HepG2 (cell line): ENCODE measurements around the gene MFSD12. TPM values are rescaled to one million over a fixed set of nuclear protein-coding genes. Genes with fewer than 3 reads are reported as not detected.

Experiments
- BORCS8-MEF2B ChIP-seq: sonication (generic); formaldehyde crosslinking; IDR thresholded peaks from 2 replicates; pipeline ENCODE4 v1.8.0; 2022; ENCODE audit warnings: mild to moderate bottlenecking, missing genetic modification reagents
- BRCA1 ChIP-seq: sonication (generic); formaldehyde crosslinking; IDR thresholded peaks from 2 replicates; pipeline ENCODE4 v1.4.0; 2020; ENCODE audit warnings: missing genetic modification reagents
- FIP1L1 ChIP-seq: fragments of 200-400 bp; formaldehyde crosslinking; IDR thresholded peaks from 2 replicates; pipeline ENCODE4 v1.6.1; 2018; ENCODE audit warnings: low read depth, mild to moderate bottlenecking, low read length, moderate library complexity, borderline replicate concordance; ENCODE audit not compliant: insufficient read depth
- HOXA5 ChIP-seq: sonication (generic); formaldehyde crosslinking; IDR thresholded peaks from 2 replicates; pipeline ENCODE4 v1.4.0; 2020; ENCODE audit warnings: missing genetic modification reagents
- IKZF1 ChIP-seq: fragments of 450-650 bp; IDR thresholded peaks from 2 replicates; pipeline ENCODE4 v1.7.1; 2016
- MAFF ChIP-seq: IDR thresholded peaks from 2 replicates; pipeline ENCODE4 v1.6.1; 2011; ENCODE audit warnings: low read depth, low read length, improper control_type of control experiment
- SNRNP70 ChIP-seq: fragments of 200-400 bp; formaldehyde crosslinking; IDR thresholded peaks from 2 replicates; pipeline ENCODE4 v1.6.1; 2017; ENCODE audit warnings: mild to moderate bottlenecking, low read depth, low read length, moderate library complexity
- TARDBP ChIP-seq: sonication (generic); formaldehyde crosslinking; IDR thresholded peaks from 2 replicates; pipeline ENCODE4 v1.8.0; 2022; ENCODE audit warnings: mild to moderate bottlenecking, missing genetic modification reagents
- ZBTB1 ChIP-seq: sonication (generic); formaldehyde crosslinking; IDR thresholded peaks from 2 replicates; pipeline ENCODE4 v1.4.0; 2020; ENCODE audit warnings: missing genetic modification reagents, borderline replicate concordance
- ZNF563 ChIP-seq: sonication (generic); formaldehyde crosslinking; IDR thresholded peaks from 2 replicates; pipeline ENCODE4 v1.8.0; 2022; ENCODE audit warnings: mild to moderate bottlenecking, moderate library complexity, missing genetic modification reagents
- ZNF766 ChIP-seq: sonication (generic); formaldehyde crosslinking; IDR thresholded peaks from 2 replicates; pipeline ENCODE4 v1.5.0; 2020; ENCODE audit warnings: missing genetic modification reagents, borderline replicate concordance
- ZNF775 ChIP-seq: sonication (generic); formaldehyde crosslinking; IDR thresholded peaks from 2 replicates; pipeline ENCODE4 v1.4.0; 2020; ENCODE audit warnings: missing genetic modification reagents, mild to moderate bottlenecking, moderate library complexity, borderline replicate concordance
- ZNF850 ChIP-seq: sonication (generic); formaldehyde crosslinking; conservative IDR thresholded peaks from 2 replicates; pipeline ENCODE4 v1.9.0; 2021; ENCODE audit warnings: mild to moderate bottlenecking, missing genetic modification reagents
- polyA plus RNA-seq, 8 experiments: library from polyadenylated mRNA; depleted of rRNA in 3 of 8; stranded (reverse) in 7 of 8; unstranded in 1 of 8; fragments of >200 nt; fragmentation: Illumina TruSeq in 4 of 8; extraction: Trizol in 4 of 8; gene quantifications; 2 replicates each; pipeline versions ENCODE4 v1.2.1 to v1.2.3, GENCODE V29; 2011 to 2016; ENCODE audit warnings: low read depth in 4 of 8, missing spikeins in 1 of 8, mixed read lengths in 1 of 8; ENCODE audit not compliant: insufficient read depth in 1 of 8
- total RNA-seq, 5 experiments: library from RNA; depleted of rRNA; stranded (reverse); fragments of >200 nt; fragmentation: Illumina TruSeq; extraction: Trizol; gene quantifications; 2 replicates each; pipeline ENCODE4 v1.2.3, GENCODE V29; 2016; ENCODE audit warnings: low read depth in 1 of 5
- TF ChIP-seq, protein P1 (sequence below): sonication (generic); formaldehyde crosslinking; IDR thresholded peaks from 2 replicates; pipeline ENCODE4 v1.8.0; 2022; ENCODE audit warnings: missing genetic modification reagents, mild to moderate bottlenecking, borderline replicate concordance
- TF ChIP-seq, protein P2 (sequence below): sonication (generic); formaldehyde crosslinking; IDR thresholded peaks from 2 replicates; pipeline ENCODE4 v1.4.0; 2020; ENCODE audit warnings: missing genetic modification reagents, mild to moderate bottlenecking, borderline replicate concordance
- TF ChIP-seq, protein P3 (sequence below): sonication (generic); formaldehyde crosslinking; IDR thresholded peaks from 2 replicates; pipeline ENCODE4 v1.5.1; 2020; ENCODE audit warnings: missing genetic modification reagents, mild to moderate bottlenecking, borderline replicate concordance
- TF ChIP-seq, protein P4 (sequence below): sonication (generic); formaldehyde crosslinking; IDR thresholded peaks from 2 replicates; pipeline ENCODE4 v1.8.0; 2022; ENCODE audit warnings: low read depth, missing genetic modification reagents
- TF ChIP-seq, protein P5 (sequence below): sonication (generic); formaldehyde crosslinking; IDR thresholded peaks from 2 replicates; pipeline ENCODE4 v1.8.0; 2022; ENCODE audit warnings: mild to moderate bottlenecking, missing genetic modification reagents, borderline replicate concordance
- TF ChIP-seq, protein P6 (sequence below): sonication (generic); formaldehyde crosslinking; IDR thresholded peaks from 2 replicates; pipeline ENCODE4 v1.4.0; 2020; ENCODE audit warnings: mild to moderate bottlenecking, missing genetic modification reagents

Gene MFSD12
- total and polyA plus RNA-seq, 2 of the 13 experiments (the other 11 are each of a cell fraction or from before 2014, with no cell fraction given): 27.2 to 29.1 TPM

DNA sequence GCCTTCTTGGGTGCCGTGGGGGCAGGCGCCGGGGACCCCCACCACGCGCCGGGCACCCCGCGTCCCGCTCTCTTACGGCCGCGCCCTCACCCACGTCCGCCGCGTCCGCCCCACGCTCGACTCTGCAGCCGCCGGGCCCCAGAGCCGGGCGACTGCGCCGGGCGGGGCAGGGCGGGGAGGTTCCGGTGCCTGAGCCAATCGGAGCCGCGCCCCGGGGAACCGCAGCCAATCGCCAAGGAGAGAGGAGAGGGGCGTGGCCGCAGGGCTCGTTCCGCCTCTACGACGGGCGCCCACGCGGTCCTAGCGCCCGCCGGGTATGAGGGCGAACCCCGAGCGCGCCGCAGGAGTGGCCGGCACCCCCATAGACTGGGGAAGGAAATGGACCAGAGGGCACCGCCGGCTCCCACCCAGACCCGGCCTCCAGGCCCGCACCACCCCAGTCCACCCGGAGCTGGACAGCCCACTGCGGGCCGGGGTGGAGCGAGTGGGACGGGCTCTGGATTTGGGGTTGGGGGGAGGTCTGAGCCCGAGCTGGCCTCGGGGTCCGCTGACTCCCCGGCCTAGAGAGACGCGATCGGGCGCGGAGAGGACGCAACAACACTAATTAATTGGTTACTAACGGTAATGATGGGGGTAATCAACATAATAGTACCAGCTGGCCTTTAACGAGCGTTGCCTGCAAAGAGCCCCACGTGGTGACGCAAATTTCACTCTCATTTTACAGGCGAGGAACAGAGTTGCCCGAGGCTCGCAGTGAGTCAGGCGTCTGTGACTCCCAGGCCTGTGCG is at the start of gene MFSD12 (continued):
- TF ChIP-seq, protein P1, sequence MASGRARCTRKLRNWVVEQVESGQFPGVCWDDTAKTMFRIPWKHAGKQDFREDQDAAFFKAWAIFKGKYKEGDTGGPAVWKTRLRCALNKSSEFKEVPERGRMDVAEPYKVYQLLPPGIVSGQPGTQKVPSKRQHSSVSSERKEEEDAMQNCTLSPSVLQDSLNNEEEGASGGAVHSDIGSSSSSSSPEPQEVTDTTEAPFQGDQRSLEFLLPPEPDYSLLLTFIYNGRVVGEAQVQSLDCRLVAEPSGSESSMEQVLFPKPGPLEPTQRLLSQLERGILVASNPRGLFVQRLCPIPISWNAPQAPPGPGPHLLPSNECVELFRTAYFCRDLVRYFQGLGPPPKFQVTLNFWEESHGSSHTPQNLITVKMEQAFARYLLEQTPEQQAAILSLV (CRISPR knock-in tag): no peak; the same call in 1 of the 2 replicates
- no peak for TF ChIP-seq FIP1L1
- no peak; the same call in 1 of the 2 replicates for TF ChIP-seq BORCS8-MEF2B
- TF ChIP-seq ZNF775 (CRISPR knock-in tag): no peak
- no peak for TF ChIP-seq ZBTB1
- no peak for TF ChIP-seq SNRNP70
- no peak for TF ChIP-seq ZNF850 (CRISPR knock-in tag)
- TF ChIP-seq, protein P2, sequence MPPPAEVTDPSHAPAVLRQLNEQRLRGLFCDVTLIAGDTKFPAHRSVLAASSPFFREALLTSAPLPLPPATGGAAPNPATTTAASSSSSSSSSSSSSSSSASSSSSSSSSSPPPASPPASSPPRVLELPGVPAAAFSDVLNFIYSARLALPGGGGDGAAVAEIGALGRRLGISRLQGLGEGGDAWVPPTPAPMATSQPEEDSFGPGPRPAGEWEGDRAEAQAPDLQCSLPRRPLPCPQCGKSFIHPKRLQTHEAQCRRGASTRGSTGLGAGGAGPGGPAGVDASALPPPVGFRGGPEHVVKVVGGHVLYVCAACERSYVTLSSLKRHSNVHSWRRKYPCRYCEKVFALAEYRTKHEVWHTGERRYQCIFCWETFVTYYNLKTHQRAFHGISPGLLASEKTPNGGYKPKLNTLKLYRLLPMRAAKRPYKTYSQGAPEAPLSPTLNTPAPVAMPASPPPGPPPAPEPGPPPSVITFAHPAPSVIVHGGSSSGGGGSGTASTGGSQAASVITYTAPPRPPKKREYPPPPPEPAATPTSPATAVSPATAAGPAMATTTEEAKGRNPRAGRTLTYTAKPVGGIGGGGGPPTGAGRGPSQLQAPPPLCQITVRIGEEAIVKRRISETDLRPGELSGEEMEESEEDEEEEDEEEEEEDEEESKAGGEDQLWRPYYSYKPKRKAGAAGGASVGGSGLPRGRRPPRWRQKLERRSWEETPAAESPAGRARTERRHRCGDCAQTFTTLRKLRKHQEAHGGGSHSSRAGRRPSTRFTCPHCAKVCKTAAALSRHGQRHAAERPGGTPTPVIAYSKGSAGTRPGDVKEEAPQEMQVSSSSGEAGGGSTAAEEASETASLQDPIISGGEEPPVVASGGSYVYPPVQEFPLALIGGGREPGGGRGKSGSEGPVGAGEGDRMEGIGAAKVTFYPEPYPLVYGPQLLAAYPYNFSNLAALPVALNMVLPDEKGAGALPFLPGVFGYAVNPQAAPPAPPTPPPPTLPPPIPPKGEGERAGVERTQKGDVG (CRISPR knock-in tag): no peak; the same call in 1 of the 2 replicates
- TF ChIP-seq IKZF1: no peak
- no peak for TF ChIP-seq BRCA1 (CRISPR knock-in tag)
- TF ChIP-seq ZNF563 (CRISPR knock-in tag): peak; percentile 67; the same call in 1 of the 2 replicates
- TF ChIP-seq TARDBP (CRISPR knock-in tag): peak; percentile 71
- no peak for TF ChIP-seq MAFF
- no peak; the same call in 1 of the 2 replicates for TF ChIP-seq ZNF766 (CRISPR knock-in tag)
- TF ChIP-seq, protein P3, sequence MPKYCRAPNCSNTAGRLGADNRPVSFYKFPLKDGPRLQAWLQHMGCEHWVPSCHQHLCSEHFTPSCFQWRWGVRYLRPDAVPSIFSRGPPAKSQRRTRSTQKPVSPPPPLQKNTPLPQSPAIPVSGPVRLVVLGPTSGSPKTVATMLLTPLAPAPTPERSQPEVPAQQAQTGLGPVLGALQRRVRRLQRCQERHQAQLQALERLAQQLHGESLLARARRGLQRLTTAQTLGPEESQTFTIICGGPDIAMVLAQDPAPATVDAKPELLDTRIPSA (CRISPR knock-in tag): no peak
- TF ChIP-seq, protein P4, sequence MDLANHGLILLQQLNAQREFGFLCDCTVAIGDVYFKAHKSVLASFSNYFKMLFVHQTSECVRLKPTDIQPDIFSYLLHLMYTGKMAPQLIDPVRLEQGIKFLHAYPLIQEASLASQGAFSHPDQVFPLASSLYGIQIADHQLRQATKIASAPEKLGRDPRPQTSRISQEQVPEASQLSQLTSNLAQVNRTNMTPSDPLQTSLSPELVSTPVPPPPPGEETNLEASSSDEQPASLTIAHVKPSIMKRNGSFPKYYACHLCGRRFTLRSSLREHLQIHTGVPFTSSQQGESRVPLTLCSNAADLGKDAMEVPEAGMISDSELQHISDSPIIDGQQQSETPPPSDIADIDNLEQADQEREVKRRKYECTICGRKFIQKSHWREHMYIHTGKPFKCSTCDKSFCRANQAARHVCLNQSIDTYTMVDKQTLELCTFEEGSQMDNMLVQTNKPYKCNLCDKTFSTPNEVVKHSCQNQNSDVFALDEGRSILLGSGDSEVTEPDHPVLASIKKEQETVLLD (CRISPR knock-in tag): no peak
- TF ChIP-seq HOXA5 (CRISPR knock-in tag): peak; percentile 37; the same call in 1 of the 2 replicates
- TF ChIP-seq, protein P5, sequence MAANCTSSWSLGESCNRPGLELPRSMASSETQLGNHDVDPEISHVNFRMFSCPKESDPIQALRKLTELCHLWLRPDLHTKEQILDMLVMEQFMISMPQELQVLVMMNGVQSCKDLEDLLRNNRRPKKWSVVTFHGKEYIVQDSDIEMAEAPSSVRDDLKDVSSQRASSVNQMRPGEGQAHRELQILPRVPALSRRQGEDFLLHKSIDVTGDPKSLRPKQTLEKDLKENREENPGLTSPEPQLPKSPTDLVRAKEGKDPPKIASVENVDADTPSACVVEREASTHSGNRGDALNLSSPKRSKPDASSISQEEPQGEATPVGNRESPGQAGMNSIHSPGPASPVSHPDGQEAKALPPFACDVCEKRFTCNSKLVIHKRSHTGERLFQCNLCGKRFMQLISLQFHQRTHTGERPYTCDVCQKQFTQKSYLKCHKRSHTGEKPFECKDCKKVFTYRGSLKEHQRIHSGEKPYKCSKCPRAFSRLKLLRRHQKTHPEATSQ: no peak
- TF ChIP-seq, protein P6, sequence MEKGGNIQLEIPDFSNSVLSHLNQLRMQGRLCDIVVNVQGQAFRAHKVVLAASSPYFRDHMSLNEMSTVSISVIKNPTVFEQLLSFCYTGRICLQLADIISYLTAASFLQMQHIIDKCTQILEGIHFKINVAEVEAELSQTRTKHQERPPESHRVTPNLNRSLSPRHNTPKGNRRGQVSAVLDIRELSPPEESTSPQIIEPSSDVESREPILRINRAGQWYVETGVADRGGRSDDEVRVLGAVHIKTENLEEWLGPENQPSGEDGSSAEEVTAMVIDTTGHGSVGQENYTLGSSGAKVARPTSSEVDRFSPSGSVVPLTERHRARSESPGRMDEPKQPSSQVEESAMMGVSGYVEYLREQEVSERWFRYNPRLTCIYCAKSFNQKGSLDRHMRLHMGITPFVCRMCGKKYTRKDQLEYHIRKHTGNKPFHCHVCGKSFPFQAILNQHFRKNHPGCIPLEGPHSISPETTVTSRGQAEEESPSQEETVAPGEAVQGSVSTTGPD (CRISPR knock-in tag): no peak
